Measurements from ENCODE around the gene DEGS2. TPM values are rescaled to one million over a fixed set of nuclear protein-coding genes. Genes with fewer than 3 reads are reported as not detected.

The DEGS2 gene
- total and polyA plus RNA-seq, 2 experiments from 2014 or later: 1.3 to 2.7 TPM

GRCh38 chr14:100137173-100137572 lies 22.3 kb downstream of the DEGS2 start:
- Histone ChIP-seq H3K27me3 (no peaks in the 10 kb centered on the region), H3K4me3 (no peak overlapping the region), H3K36me3 (peaks cover 8% of the 10 kb centered on the region), H3K27ac (no peak overlapping the region), H3K4me1 (ENCODE audit: low read depth) (peaks cover 11% of the 10 kb centered on the region), H3K9me3 (ENCODE audit: low read depth) (no peaks in the 10 kb centered on the region)
- no peak for TF ChIP-seq CTCF (IDR thresholded peaks at IDR 0.05; ENCODE audit: low read depth, low read length)
- no peak for DNase-seq (ENCODE audit: low read depth in 1 of 2, low spot score in 1 of 2)

- TF ChIP-seq CTCF (IDR thresholded peaks at IDR 0.05; ENCODE audit: low read depth, low read length): no peak
- H3K4me1 ChIP-seq (ENCODE audit: low read depth): peaks cover 8% of the 10 kb centered on the region
- no peak for DNase-seq (ENCODE audit: low read depth in 1 of 2, low spot score in 1 of 2)
These were observed 23.7 kb downstream of the DEGS2 start for GRCh38 chr14:100135784-100136183.

GRCh38 chr14:100135073-100135472 lies 24.4 kb downstream of the DEGS2 start:
- no peak for DNase-seq (ENCODE audit: low read depth in 1 of 2, low spot score in 1 of 2)
- H3K9me3 ChIP-seq (ENCODE audit: low read depth): no peaks in the 10 kb centered on the region
- peaks cover 1% of the 10 kb centered on the region for H3K4me1 ChIP-seq (ENCODE audit: low read depth)
- no peaks in the 10 kb centered on the region for H3K27me3 ChIP-seq
- no peak for TF ChIP-seq CTCF (IDR thresholded peaks at IDR 0.05; ENCODE audit: low read depth, low read length)
- H3K27ac ChIP-seq: no peak overlapping the region
- peaks cover 9% of the 10 kb centered on the region for H3K36me3 ChIP-seq
- no peak overlapping the region for H3K4me3 ChIP-seq

More at GRCh38 chr14:100135784-100136183, 23.7 kb downstream of the DEGS2 start:
- Histone ChIP-seq H3K36me3 (peaks cover 9% of the 10 kb centered on the region), H3K4me3 (no peak overlapping the region), H3K27ac (no peak overlapping the region), H3K27me3 (no peaks in the 10 kb centered on the region), H3K9me3 (ENCODE audit: low read depth) (no peaks in the 10 kb centered on the region)

- Histone ChIP-seq H3K9me3 (ENCODE audit: low read depth) (no peaks in the 10 kb centered on the region), H3K4me1 (ENCODE audit: low read depth) (no peaks in the 10 kb centered on the region), H3K4me3 (no peak overlapping the region), H3K27ac (no peak overlapping the region), H3K36me3 (peaks cover 9% of the 10 kb centered on the region), H3K27me3 (no peaks in the 10 kb centered on the region)
- no peak for TF ChIP-seq CTCF (IDR thresholded peaks at IDR 0.05; ENCODE audit: low read depth, low read length)
- DNase-seq (ENCODE audit: low read depth in 1 of 2, low spot score in 1 of 2): no peak
These were observed 24.9 kb downstream of the DEGS2 start for GRCh38 chr14:100134586-100134985.

GRCh38 chr14:100132903-100133510 lies 26.4 kb downstream of the DEGS2 start:
- no peak for DNase-seq (ENCODE audit: low read depth in 1 of 2, low spot score in 1 of 2)

More at GRCh38 chr14:100132903-100133510, 26.4 kb downstream of the DEGS2 start:
- Histone ChIP-seq H3K27ac (no peak overlapping the region), H3K27me3 (no peaks in the 10 kb centered on the region), H3K9me3 (ENCODE audit: low read depth) (no peaks in the 10 kb centered on the region), H3K36me3 (peaks cover 9% of the 10 kb centered on the region), H3K4me3 (no peak overlapping the region), H3K4me1 (ENCODE audit: low read depth) (no peaks in the 10 kb centered on the region)
- TF ChIP-seq CTCF (IDR thresholded peaks at IDR 0.05; ENCODE audit: low read depth, low read length): no peak

All from cardiac muscle cell (in vitro differentiated cells and primary cell).